Rectal smooth muscle tissue (tissue), 1 donor: Measurements from ENCODE around the gene CAMK1D.
A peak's percentile ranks its signal among the peaks of the same experiment; 100 is the strongest.
"Not testable (repeated sequence)": the region's sequence is repeated elsewhere in the genome, so short reads cannot be mapped to it uniquely, and the experiment has no call there.

Experiments used
- H3K27ac ChIP-seq: one replicate; pipeline ENCODE4 v1.7.0; 2013; ENCODE audit warnings: low read depth, low read length, inconsistent platforms
- H3K27me3 ChIP-seq: one replicate; pipeline ENCODE4 v1.7.0; 2013; ENCODE audit warnings: low read length; ENCODE audit not compliant: control insufficient read depth, insufficient read depth
- H3K36me3 ChIP-seq: one replicate; pipeline ENCODE4 v1.7.0; 2013; ENCODE audit warnings: low read length; ENCODE audit not compliant: control insufficient read depth, insufficient read depth
- H3K4me1 ChIP-seq: one replicate; pipeline ENCODE4 v1.7.0; 2013; ENCODE audit warnings: low read length; ENCODE audit not compliant: control insufficient read depth, insufficient read depth
- H3K4me3 ChIP-seq: one replicate; pipeline ENCODE4 v1.7.0; 2013; ENCODE audit warnings: low read length
- H3K9ac ChIP-seq: one replicate; pipeline ENCODE4 v1.7.0; 2013; ENCODE audit warnings: low read length

Gene CAMK1D

GRCh38 chr10:12344375-12345110 lies 4.8 kb upstream of the CAMK1D start:
- Histone ChIP-seq H3K36me3 (no peaks in the 10 kb centered on the region), H3K4me1 (no peaks in the 10 kb centered on the region), H3K9ac (no peak overlapping the region)

DNA sequence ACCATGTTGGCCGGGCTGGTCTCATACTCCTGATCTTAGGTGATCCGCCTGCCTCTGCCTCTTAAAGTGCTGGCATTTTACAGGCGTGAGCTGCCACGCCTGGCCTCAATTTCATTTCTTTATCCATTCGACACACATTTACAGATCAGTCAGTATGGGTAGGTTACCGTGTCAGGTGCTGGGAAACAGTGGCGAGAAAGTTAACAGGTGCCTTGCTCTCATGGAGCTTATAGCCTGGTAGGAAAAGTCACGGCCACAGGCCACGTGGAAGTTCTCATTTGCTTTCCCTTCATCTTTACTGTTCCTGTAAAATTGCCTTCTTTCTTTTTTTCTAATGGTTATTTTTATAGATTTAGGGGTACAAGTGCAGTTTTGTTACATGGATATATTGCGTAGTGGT lies 2.6 kb upstream of the CAMK1D start:
- H3K27ac ChIP-seq = no peak overlapping the region
- H3K4me3 ChIP-seq = no peak overlapping the region
- H3K27me3 ChIP-seq = no peaks in the 10 kb centered on the region
- no peak overlapping the region for H3K9ac ChIP-seq
- H3K36me3 ChIP-seq = no peaks in the 10 kb centered on the region
- H3K4me1 ChIP-seq = peaks cover 2% of the 10 kb centered on the region

More at GRCh38 chr10:12344375-12345110, 4.8 kb upstream of the CAMK1D start:
- H3K27ac ChIP-seq = no peak overlapping the region
- no peak overlapping the region for H3K4me3 ChIP-seq
- H3K27me3 ChIP-seq = no peaks in the 10 kb centered on the region

DNA sequence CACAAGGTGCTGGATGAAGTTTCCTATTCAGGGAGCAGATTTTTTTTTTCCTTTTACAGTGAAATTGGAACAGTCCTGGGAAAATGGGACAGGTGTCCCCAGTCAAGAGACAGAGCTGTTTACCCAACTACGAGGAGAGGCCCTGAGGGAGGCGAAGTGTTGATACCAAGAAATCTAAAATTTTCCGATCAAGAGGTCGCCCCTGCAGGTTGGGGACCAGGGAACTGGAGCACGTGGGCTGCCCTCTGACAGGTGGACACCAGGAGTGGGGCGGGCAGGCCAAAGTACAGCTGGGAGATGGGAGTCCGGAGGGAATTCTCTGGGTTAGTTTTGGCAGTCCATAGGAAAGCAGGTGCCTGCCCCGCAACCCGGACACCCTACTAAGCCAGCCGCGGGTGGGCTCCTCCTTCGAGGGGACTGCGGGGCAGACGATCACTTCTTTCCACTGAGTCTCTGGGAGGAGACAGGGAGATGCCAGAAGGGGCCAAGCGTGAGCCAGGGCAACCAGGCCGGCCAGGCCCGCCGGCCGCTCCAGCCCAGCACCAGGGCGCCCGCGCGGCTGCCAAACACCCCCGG lies 965 bp upstream of the CAMK1D start:
- H3K36me3 ChIP-seq = no peaks in the 10 kb centered on the region
- H3K9ac ChIP-seq = no peak overlapping the region
- peak overlapping the region; percentile 68 for H3K4me3 ChIP-seq
- H3K4me1 ChIP-seq = peaks cover 2% of the 10 kb centered on the region
- peak overlapping the region; percentile 70 for H3K27ac ChIP-seq
- H3K27me3 ChIP-seq = no peaks in the 10 kb centered on the region

GRCh38 chr10:12349629-12350166 lies 351 bp downstream of the CAMK1D start:
- no peaks in the 10 kb centered on the region for H3K27me3 ChIP-seq
- peaks cover 2% of the 10 kb centered on the region for H3K4me1 ChIP-seq
- H3K9ac ChIP-seq = peak overlapping the region; percentile 75
- peak overlapping the region; percentile 90 for H3K4me3 ChIP-seq
- H3K27ac ChIP-seq = peak overlapping the region; percentile 50
- H3K36me3 ChIP-seq = no peaks in the 10 kb centered on the region

DNA sequence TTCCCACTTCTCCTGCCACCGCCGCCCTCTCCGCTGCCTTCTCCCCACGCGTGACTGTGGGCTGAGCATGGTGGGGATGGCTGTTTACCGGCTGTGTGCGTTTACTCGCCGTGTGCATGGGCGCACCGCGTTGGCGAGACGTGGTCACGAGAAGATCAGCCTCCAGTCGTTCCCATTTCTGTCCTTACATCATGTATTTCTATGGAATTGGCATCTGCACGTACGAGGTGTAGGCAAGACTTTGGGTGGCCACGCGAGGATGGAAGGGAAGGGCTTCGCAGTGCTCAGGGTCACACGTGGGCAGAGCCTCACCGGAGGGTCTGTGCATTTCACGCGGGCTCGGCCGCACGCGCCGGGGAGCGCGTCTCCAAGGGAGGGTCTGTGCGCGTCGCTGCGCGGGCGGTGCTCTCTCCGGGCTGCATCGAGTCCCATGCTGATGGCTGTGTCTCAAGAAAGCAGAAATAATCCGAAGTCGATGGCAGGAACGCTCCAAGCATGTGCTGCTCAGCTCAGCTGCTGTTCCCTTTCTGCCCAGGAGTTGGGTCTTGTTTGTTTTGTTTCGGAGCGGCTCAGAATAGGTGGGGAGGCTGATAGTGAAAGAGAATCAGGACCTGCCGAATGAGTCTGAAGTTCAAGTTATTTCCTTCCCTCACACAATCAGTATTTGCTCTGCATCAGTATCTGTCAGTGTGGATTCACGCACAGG lies 973 bp downstream of the CAMK1D start:
- H3K36me3 ChIP-seq = no peaks in the 10 kb centered on the region
- H3K4me1 ChIP-seq = peaks cover 2% of the 10 kb centered on the region
- peak overlapping the region; percentile 50 for H3K27ac ChIP-seq
- no peaks in the 10 kb centered on the region for H3K27me3 ChIP-seq
- peak overlapping the region; percentile 75 for H3K9ac ChIP-seq
- peak overlapping the region; percentile 90 for H3K4me3 ChIP-seq

DNA sequence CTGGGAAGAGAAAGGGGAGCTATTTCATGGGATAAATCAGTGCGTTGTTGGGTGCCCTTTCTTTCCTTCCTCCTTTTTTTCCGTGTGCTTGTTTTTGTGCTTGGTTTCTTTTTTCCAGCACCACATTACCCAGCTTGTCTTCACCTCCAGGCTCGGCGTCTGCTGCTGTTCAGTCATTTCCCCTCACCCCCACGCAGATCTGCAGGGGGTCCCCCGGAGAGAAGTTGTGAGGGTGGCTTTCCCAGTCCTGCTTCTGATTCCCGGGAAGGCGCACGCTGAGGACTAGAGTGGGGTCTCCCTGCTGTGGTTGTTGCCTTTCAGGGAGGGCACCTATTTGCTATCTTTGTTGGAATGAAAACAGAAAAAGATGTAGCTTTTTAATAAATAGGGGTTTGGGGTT lies 1.6 kb downstream of the CAMK1D start:
- H3K27ac ChIP-seq = peak overlapping the region; percentile 50
- no peaks in the 10 kb centered on the region for H3K36me3 ChIP-seq
- peak overlapping the region; percentile 90 for H3K4me3 ChIP-seq
- H3K4me1 ChIP-seq = peaks cover 2% of the 10 kb centered on the region
- no peaks in the 10 kb centered on the region for H3K27me3 ChIP-seq
- peak overlapping the region; percentile 5 for H3K9ac ChIP-seq

DNA sequence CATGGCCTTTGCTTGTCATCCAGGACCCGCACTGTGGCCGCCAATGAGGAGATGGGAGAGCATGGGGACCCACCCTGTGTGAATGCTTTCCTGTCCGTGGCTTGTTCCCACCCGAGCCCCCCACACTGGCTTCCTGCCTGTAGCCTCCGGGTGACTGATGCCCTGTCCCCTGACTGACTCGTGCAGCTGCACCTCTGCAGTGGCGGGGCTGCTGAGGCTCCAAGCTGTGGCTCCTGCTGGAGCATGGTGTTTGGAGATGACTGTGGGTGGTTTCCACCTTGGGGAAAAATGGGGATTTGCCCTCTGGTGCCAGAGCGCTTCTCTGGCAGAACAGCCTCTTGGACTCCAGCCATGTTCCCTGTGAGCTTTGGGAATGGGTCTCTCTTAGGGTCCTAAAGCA lies 2.1 kb downstream of the CAMK1D start:
- Histone ChIP-seq H3K9ac (no peak overlapping the region), H3K27ac (no peak overlapping the region), H3K4me3 (peak overlapping the region; percentile 29), H3K36me3 (no peaks in the 10 kb centered on the region), H3K27me3 (no peaks in the 10 kb centered on the region), H3K4me1 (peaks cover 2% of the 10 kb centered on the region)

- H3K36me3 ChIP-seq = no peaks in the 10 kb centered on the region
- H3K4me1 ChIP-seq = peaks cover 2% of the 10 kb centered on the region
- H3K27me3 ChIP-seq = no peaks in the 10 kb centered on the region
- H3K4me3 ChIP-seq = peak overlapping the region; percentile 29
- no peak overlapping the region for H3K9ac ChIP-seq
- no peak overlapping the region for H3K27ac ChIP-seq
Observed at GRCh38 chr10:12351889-12352288, 2.5 kb downstream of the CAMK1D start.

GRCh38 chr10:12353399-12354242 lies 4.3 kb downstream of the CAMK1D start:
- Histone ChIP-seq H3K9ac (no peak overlapping the region), H3K36me3 (no peaks in the 10 kb centered on the region), H3K27me3 (no peaks in the 10 kb centered on the region), H3K27ac (no peak overlapping the region), H3K4me3 (no peak overlapping the region), H3K4me1 (peaks cover 2% of the 10 kb centered on the region)

- H3K36me3 ChIP-seq, H3K27me3 ChIP-seq, H3K27ac ChIP-seq, H3K9ac ChIP-seq, H3K4me1 ChIP-seq, H3K4me3 ChIP-seq: not testable (repeated sequence)
Observed at GRCh38 chr10:12354696-12355095, 5.3 kb downstream of the CAMK1D start.

- no peak overlapping the region for H3K27ac ChIP-seq
- no peaks in the 10 kb centered on the region for H3K27me3 ChIP-seq
- H3K9ac ChIP-seq = no peak overlapping the region
- no peaks in the 10 kb centered on the region for H3K36me3 ChIP-seq
- H3K4me1 ChIP-seq = peaks cover 8% of the 10 kb centered on the region
- H3K4me3 ChIP-seq = no peak overlapping the region
Observed at GRCh38 chr10:12355384-12355783, 6.0 kb downstream of the CAMK1D start.
